ENCODE data around the gene SFXN5.

SFXN5 gene

GRCh38 chr2:72934683-72935610 lies 136.6 kb downstream of the SFXN5 start:
- DNase-seq: no peak

GRCh38 chr2:72933646-72934151 lies 137.8 kb downstream of the SFXN5 start:
- no peak for DNase-seq

- DNase-seq: no peak
Observed at GRCh38 chr2:72933207-72933606, 138.3 kb downstream of the SFXN5 start.

GRCh38 chr2:72932805-72933204 lies 138.7 kb downstream of the SFXN5 start:
- DNase-seq: no peak

- no peak for DNase-seq
Observed at GRCh38 chr2:72932045-72932740, 139.3 kb downstream of the SFXN5 start.

GRCh38 chr2:72931280-72931910 lies 140.1 kb downstream of the SFXN5 start:
- no peak for DNase-seq

- no peak for DNase-seq
Observed at GRCh38 chr2:72929010-72929409, 142.5 kb downstream of the SFXN5 start.

GRCh38 chr2:72927619-72928550 lies 143.6 kb downstream of the SFXN5 start:
- no peak for DNase-seq

- no peak for DNase-seq
Observed at GRCh38 chr2:72926811-72927465, 144.6 kb downstream of the SFXN5 start.

GRCh38 chr2:72926368-72926767 lies 145.1 kb downstream of the SFXN5 start:
- no peak for DNase-seq

GRCh38 chr2:72925328-72925943 lies 146.1 kb downstream of the SFXN5 start:
- no peak for DNase-seq

- no peak for DNase-seq
Observed at GRCh38 chr2:72924353-72925240, 146.9 kb downstream of the SFXN5 start.

- DNase-seq: no peak
Observed at GRCh38 chr2:72923833-72924352, 147.6 kb downstream of the SFXN5 start.

- no peak for DNase-seq
Observed at GRCh38 chr2:72921853-72922252, 149.7 kb downstream of the SFXN5 start.

- no peak for DNase-seq
Observed at GRCh38 chr2:72921088-72921851, 150.2 kb downstream of the SFXN5 start.

- no peak for DNase-seq
Observed at GRCh38 chr2:72920318-72921087, 151.0 kb downstream of the SFXN5 start.

- no peak for DNase-seq
Observed at GRCh38 chr2:72919414-72920317, 151.8 kb downstream of the SFXN5 start.
